Fibroblast of lung (primary cell): Measurements from ENCODE around the gene KCNJ8. TPM values are rescaled to one million over a fixed set of nuclear protein-coding genes. Genes with fewer than 3 reads are reported as not detected.

Source experiments
- DNase-seq, 2 donors: peaks; one replicate each; pipeline versions ENCODE4 v3.0.0 to v3.0.0-alpha.2; 2010; ENCODE audit warnings: low read depth in 2 of 2
- H2AFZ ChIP-seq: 2 replicates; pipeline ENCODE4 v1.5.1; 2012; ENCODE audit warnings: low read length, control low read depth, inconsistent platforms
- H3K27ac ChIP-seq: 2 replicates; pipeline ENCODE4 v1.5.1; 2011; ENCODE audit warnings: low read length, control low read depth; ENCODE audit not compliant: insufficient read depth
- H3K27me3 ChIP-seq: 2 replicates; pipeline ENCODE4 v1.5.1; 2011; ENCODE audit warnings: mild to moderate bottlenecking, low read length; ENCODE audit not compliant: control insufficient read depth, insufficient read depth
- H3K36me3 ChIP-seq: 2 replicates; pipeline ENCODE4 v1.5.1; 2011; ENCODE audit warnings: low read length; ENCODE audit not compliant: control insufficient read depth, insufficient read depth
- H3K4me1 ChIP-seq: 2 replicates; pipeline ENCODE4 v1.5.1; 2011; ENCODE audit warnings: low read length; ENCODE audit not compliant: control insufficient read depth, insufficient read depth; ENCODE audit errors: extremely low read depth
- H3K4me2 ChIP-seq: 2 replicates; pipeline ENCODE4 v1.5.1; 2011; ENCODE audit warnings: low read length, control low read depth; ENCODE audit not compliant: insufficient read depth; ENCODE audit errors: extremely low read depth
- H3K4me3 ChIP-seq, 4 experiments: fragments of 200-600 bp in 1 of 4; sonication (generic) in 1 of 4; replicated peaks in 1 of 4; 2 replicates each; pipeline ENCODE4 v1.5.1; 2011 to 2016; ENCODE audit warnings: low read length in 4 of 4, low read depth in 3 of 4, mild to moderate bottlenecking in 3 of 4, control low read depth in 2 of 4, inconsistent platforms in 1 of 4, mixed read lengths in 1 of 4; ENCODE audit not compliant: insufficient read depth in 1 of 4; ENCODE audit errors: control extremely low read depth in 1 of 4
- H3K79me2 ChIP-seq: 2 replicates; pipeline ENCODE4 v1.5.1; 2012; ENCODE audit warnings: mild to moderate bottlenecking, low read length, inconsistent platforms; ENCODE audit not compliant: control insufficient read depth, insufficient read depth
- H3K9ac ChIP-seq: 2 replicates; pipeline ENCODE4 v1.5.1; 2011; ENCODE audit warnings: mild to moderate bottlenecking, low read length, control low read depth; ENCODE audit not compliant: insufficient read depth
- H3K9me3 ChIP-seq: 2 replicates; pipeline ENCODE4 v1.5.1; 2012; ENCODE audit warnings: low read depth, low read length; ENCODE audit not compliant: control insufficient read depth, insufficient read depth
- H4K20me1 ChIP-seq: 2 replicates; pipeline ENCODE4 v1.5.1; 2011; ENCODE audit warnings: low read length; ENCODE audit not compliant: control insufficient read depth, insufficient read depth; ENCODE audit errors: extremely low read depth
- CTCF ChIP-seq, 2 donors: IDR thresholded peaks in 1 of 2; conservative IDR thresholded peaks in 1 of 2; 1 replicate in 1 of 2; 2 replicates in 1 of 2; pipeline ENCODE4 v1.5.1; 2011 to 2012; ENCODE audit warnings: low read length in 2 of 2, control low read depth in 1 of 2, inconsistent platforms in 1 of 2, low read depth in 1 of 2, mild to moderate bottlenecking in 1 of 2
- EZH2 ChIP-seq: IDR thresholded peaks from 2 replicates; pipeline ENCODE4 v1.5.1; 2012; ENCODE audit warnings: low read length, control low read depth, mild to moderate bottlenecking; ENCODE audit errors: missing control alignments
- polyA plus RNA-seq, 2 donors: library from polyadenylated mRNA; depleted of rRNA in 1 of 2; stranded (reverse) in 1 of 2; unstranded in 1 of 2; fragments of >200 nt; gene quantifications; 2 replicates each; pipeline ENCODE4 v1.2.1, GENCODE V29; 2011 to 2012; ENCODE audit warnings: missing spikeins in 1 of 2
- total RNA-seq: library from RNA; depleted of rRNA; stranded (reverse); fragments of >200 nt; gene quantifications from 2 replicates; pipeline ENCODE4 v1.2.1, GENCODE V29; 2014

Gene KCNJ8
- total and polyA plus RNA-seq, 2 donors (not counting 1 experiment from before 2014, with no cell fraction given): 13.2 to 17.7 TPM

- Histone ChIP-seq H3K4me3 (no peak overlapping the region), H3K27ac (no peak overlapping the region), H3K9ac (no peak overlapping the region), H3K27me3 (no peaks in the 10 kb centered on the region), H3K9me3 (no peaks in the 10 kb centered on the region), H2AFZ (no peak overlapping the region), H4K20me1 (no peaks in the 10 kb centered on the region), H3K79me2 (no peaks in the 10 kb centered on the region), H3K36me3 (no peaks in the 10 kb centered on the region), H3K4me1 (no peaks in the 10 kb centered on the region), H3K4me2 (no peak overlapping the region)
- TF ChIP-seq CTCF (conservative IDR thresholded peaks at IDR 0.05 in 1 of 2, IDR thresholded peaks at IDR 0.05 in 1 of 2; ENCODE audit: low read depth in 1 of 2, low read length in 2 of 2) (no peak), EZH2 (no peak)
- no peak for DNase-seq
Observed at GRCh38 chr12:21715386-21715785, 59.1 kb downstream of the KCNJ8 start.

Other genes starting within 250 kb of the KCNJ8 start
- gene SPX, start 248.4 kb downstream of the KCNJ8 start, total RNA-seq: 0.50 and 1.3 TPM in 2 replicates
- 0.17 and 0.75 TPM in 2 replicates for gene SPX, start 248.4 kb downstream of the KCNJ8 start, polyA plus RNA-seq
- not detected in 2 replicates for gene GYS2, start 169.9 kb downstream of the KCNJ8 start, total RNA-seq
- not detected in 2 replicates for gene GYS2, start 169.9 kb downstream of the KCNJ8 start, polyA plus RNA-seq
- gene LDHB, start 116.9 kb downstream of the KCNJ8 start, total RNA-seq: 628 and 699 TPM in 2 replicates
- gene LDHB, start 116.9 kb downstream of the KCNJ8 start, polyA plus RNA-seq: 905 and 941 TPM in 2 replicates
- 8.7 and 9.9 TPM in 2 replicates for gene ABCC9, start 166.7 kb upstream of the KCNJ8 start, total RNA-seq
- gene ABCC9, start 166.7 kb upstream of the KCNJ8 start, polyA plus RNA-seq: 5.9 and 31.1 TPM in 2 replicates